Adipocyte (in vitro differentiated cells): ENCODE data around the gene TEX38.

Source experiments
- DNase-seq: peaks from one replicate; pipeline ENCODE4 v3.0.0-alpha.2; 2015; ENCODE audit warnings: low read depth
- H3K27me3 ChIP-seq: replicated peaks from 2 replicates; pipeline ENCODE4 v1.7.0; 2013; ENCODE audit warnings: mild to moderate bottlenecking, low read length, moderate library complexity; ENCODE audit not compliant: control insufficient read depth, insufficient read depth
- H3K36me3 ChIP-seq: 2 replicates; pipeline ENCODE4 v1.7.0; 2013; ENCODE audit warnings: low read length, mild to moderate bottlenecking, moderate library complexity; ENCODE audit not compliant: control insufficient read depth, insufficient read depth, severe bottlenecking
- H3K4me1 ChIP-seq: 2 replicates; pipeline ENCODE4 v1.7.0; 2013; ENCODE audit warnings: mild to moderate bottlenecking, low read length, moderate library complexity; ENCODE audit not compliant: control insufficient read depth, insufficient read depth
- H3K4me3 ChIP-seq: 2 replicates; pipeline ENCODE4 v1.7.0; 2013; ENCODE audit warnings: mild to moderate bottlenecking, low read length, moderate library complexity
- H3K9ac ChIP-seq: 2 replicates; pipeline ENCODE4 v1.7.0; 2013; ENCODE audit warnings: mild to moderate bottlenecking, low read length, moderate library complexity
- H3K9me3 ChIP-seq: 2 replicates; pipeline ENCODE4 v1.7.0; 2013; ENCODE audit warnings: mild to moderate bottlenecking, low read length, moderate library complexity; ENCODE audit not compliant: control insufficient read depth

The TEX38 gene

GRCh38 chr1:46671554-46671953 lies at the start of gene TEX38:
Gene TEX38 (plus strand): TSS chr1:46671854. CDS start chr1:46671935, 81 bp downstream.
- Histone ChIP-seq H3K36me3 (peaks cover 33% of the 10 kb centered on the region), H3K27me3 (no peaks in the 10 kb centered on the region), H3K9me3 (no peaks in the 10 kb centered on the region), H3K9ac (no peak within 1 kb of the TSS), H3K4me1 (peaks cover 12% of the 10 kb centered on the region), H3K4me3 (no peak within 1 kb of the TSS)
- no peak for DNase-seq

DNA sequence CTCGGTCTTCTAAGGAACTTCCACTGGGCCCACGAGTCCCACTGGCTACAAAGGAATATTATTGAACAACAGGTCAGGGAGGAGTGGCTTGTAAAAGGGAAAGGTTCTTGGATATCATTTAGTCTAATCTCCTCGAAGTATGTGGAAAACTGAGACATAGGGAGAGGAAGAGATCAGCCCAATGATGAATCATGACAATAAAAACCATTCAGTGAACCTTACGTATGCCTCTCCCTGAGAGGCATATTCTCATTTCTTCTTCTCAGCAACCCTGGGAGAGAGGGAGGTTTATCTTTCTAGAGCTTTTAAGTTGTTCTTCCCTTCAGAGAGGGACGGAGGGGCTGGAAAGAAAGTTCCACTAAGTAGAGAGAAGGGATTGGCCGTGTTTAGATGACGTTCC lies 49.7 kb upstream of the TEX38 start:
- no peak for DNase-seq
- Histone ChIP-seq H3K27me3 (peaks cover 6% of the 10 kb centered on the region), H3K4me1 (peaks cover 17% of the 10 kb centered on the region), H3K9me3 (no peaks in the 10 kb centered on the region), H3K4me3 (peak overlapping the region; percentile 14), H3K9ac (no peak overlapping the region), H3K36me3 (no peaks in the 10 kb centered on the region)

GRCh38 chr1:46622344-46622743 lies 49.3 kb upstream of the TEX38 start:
- no peak overlapping the region for H3K9ac ChIP-seq
- H3K4me1 ChIP-seq = peaks cover 17% of the 10 kb centered on the region
- peak overlapping the region; percentile 14 for H3K4me3 ChIP-seq
- H3K27me3 ChIP-seq = peaks cover 6% of the 10 kb centered on the region
- H3K9me3 ChIP-seq = no peaks in the 10 kb centered on the region
- H3K36me3 ChIP-seq = no peaks in the 10 kb centered on the region
- peak; percentile 26 for DNase-seq

DNA sequence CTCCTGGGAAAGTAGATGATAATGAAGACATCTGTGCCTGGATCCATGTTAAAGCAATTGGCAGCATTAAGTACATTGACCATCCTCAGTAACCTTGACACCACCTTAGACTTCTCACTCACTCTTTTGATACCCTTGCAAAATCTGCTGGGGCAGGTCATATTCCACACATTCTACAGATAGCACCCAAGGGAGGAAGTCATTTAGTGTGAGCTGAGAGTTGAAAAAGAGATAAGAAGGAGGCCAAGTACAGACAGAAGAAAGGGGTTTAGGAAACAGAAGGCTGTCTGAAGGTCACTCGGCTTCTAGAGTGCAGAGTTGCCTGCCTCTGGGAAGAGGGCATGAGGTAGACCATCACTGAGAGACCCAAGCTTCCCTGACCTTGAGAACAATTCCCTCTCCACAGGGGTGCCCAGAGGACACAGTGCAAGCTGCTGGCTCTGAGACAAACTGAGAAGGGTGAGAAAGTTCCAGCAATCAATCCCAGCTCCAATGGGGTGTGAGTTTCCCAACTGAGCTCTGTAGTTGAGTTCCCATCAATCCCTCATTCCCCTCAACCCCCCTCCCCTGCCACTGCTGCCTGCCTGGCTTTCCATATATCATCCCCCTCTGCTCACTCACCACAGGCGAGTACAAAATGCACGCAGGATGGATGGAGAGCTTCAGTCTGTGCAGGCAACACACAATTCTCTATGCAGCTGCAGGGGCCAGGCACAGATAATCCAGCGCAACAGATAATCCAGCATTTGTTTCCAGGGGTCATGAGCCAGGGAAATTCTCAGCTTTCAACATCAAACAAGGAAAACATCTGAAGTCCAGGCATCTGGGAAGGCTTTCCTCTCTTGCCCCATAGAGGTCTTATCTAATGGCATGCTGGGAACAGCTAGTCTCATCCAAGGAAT lies 47.7 kb upstream of the TEX38 start:
- Histone ChIP-seq H3K9ac (no peak overlapping the region), H3K4me3 (no peak overlapping the region), H3K9me3 (no peaks in the 10 kb centered on the region), H3K27me3 (peaks cover 3% of the 10 kb centered on the region), H3K36me3 (no peaks in the 10 kb centered on the region), H3K4me1 (peaks cover 17% of the 10 kb centered on the region)
- no peak for DNase-seq

GRCh38 chr1:46630719-46631118 lies 40.9 kb upstream of the TEX38 start:
- Histone ChIP-seq H3K36me3 (peaks cover 55% of the 10 kb centered on the region), H3K27me3 (no peaks in the 10 kb centered on the region), H3K9ac (no peak overlapping the region), H3K4me3 (no peak overlapping the region), H3K9me3 (no peaks in the 10 kb centered on the region), H3K4me1 (no peaks in the 10 kb centered on the region)
- DNase-seq = no peak

DNA sequence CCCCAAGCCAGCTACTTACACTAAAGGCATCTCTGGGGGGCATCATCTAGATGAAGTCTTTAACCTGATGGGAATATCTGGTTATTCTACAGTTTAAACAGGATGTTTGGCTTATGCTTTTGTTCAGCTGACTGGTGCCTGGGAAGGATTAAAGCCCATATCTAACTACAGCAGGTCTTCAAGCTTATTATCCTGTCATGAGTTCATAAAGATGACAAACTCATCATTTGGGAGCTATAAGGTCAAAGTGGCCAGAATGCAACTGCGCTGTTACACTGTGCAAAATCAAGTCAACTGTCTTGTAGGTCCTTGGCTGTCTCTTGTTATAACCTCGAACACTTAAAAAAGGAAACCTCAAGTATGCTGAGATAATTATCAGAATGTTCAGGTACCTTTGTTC lies 36.4 kb upstream of the TEX38 start:
- Histone ChIP-seq H3K36me3 (peaks cover 58% of the 10 kb centered on the region), H3K4me3 (no peak overlapping the region), H3K4me1 (peaks cover 14% of the 10 kb centered on the region), H3K9ac (no peak overlapping the region), H3K9me3 (no peaks in the 10 kb centered on the region), H3K27me3 (no peaks in the 10 kb centered on the region)
- DNase-seq = no peak

- no peak overlapping the region for H3K4me3 ChIP-seq
- no peaks in the 10 kb centered on the region for H3K9me3 ChIP-seq
- H3K27me3 ChIP-seq = no peaks in the 10 kb centered on the region
- no peak for DNase-seq
- no peak overlapping the region for H3K9ac ChIP-seq
- H3K4me1 ChIP-seq = peaks cover 20% of the 10 kb centered on the region
- peaks cover 44% of the 10 kb centered on the region for H3K36me3 ChIP-seq
These were observed 34.1 kb upstream of the TEX38 start for GRCh38 chr1:46637444-46638083.

DNA sequence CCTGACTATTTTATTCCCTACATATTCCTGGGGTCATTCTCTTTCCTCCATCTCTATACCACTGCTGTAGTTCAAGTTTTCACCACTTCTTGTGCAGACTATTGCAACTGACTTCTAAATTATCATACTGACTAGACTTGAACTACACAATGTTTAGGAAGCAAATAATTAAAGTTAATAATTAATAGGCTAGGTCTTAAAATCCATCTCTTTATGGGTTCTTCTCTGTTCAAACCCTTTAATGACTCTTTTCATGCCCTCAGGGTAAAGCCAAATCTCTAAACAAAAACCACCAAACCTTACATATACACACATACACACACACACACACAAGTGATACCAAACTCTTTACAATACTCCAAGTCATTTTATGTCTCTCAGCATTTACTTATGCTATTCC lies 32.7 kb upstream of the TEX38 start:
- no peak for DNase-seq
- Histone ChIP-seq H3K9ac (no peak overlapping the region), H3K36me3 (peaks cover 30% of the 10 kb centered on the region), H3K27me3 (no peaks in the 10 kb centered on the region), H3K4me1 (peaks cover 33% of the 10 kb centered on the region), H3K4me3 (no peak overlapping the region), H3K9me3 (no peaks in the 10 kb centered on the region)

DNA sequence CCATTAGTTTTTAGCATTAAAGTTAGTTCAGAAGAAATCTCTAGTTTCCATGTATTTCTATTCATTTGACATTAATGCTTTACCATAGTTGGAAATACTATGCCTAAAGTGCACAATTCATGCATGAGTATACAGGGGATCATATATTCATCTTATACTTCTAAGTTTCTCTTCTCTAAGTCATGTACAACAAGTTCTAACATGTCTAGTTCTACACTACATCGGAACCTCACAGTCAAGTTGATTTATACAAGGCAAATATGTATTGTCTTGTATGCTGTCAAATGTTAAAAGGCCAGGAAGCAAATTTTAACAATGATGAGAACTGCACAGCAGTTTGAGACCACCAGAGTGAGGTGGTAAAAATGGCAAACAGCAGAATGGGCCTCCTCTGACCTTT lies 32.1 kb upstream of the TEX38 start:
- no peak overlapping the region for H3K9ac ChIP-seq
- peaks cover 24% of the 10 kb centered on the region for H3K36me3 ChIP-seq
- no peak for DNase-seq
- no peaks in the 10 kb centered on the region for H3K9me3 ChIP-seq
- H3K27me3 ChIP-seq = no peaks in the 10 kb centered on the region
- no peak overlapping the region for H3K4me3 ChIP-seq
- H3K4me1 ChIP-seq = peaks cover 37% of the 10 kb centered on the region

- Histone ChIP-seq H3K9ac (no peak overlapping the region), H3K4me3 (no peak overlapping the region), H3K36me3 (peaks cover 9% of the 10 kb centered on the region), H3K9me3 (peaks cover 2% of the 10 kb centered on the region), H3K27me3 (no peaks in the 10 kb centered on the region), H3K4me1 (peaks cover 32% of the 10 kb centered on the region)
- no peak for DNase-seq
These were observed 29.5 kb upstream of the TEX38 start for GRCh38 chr1:46642115-46642680.

GRCh38 chr1:46643368-46643775 lies 28.3 kb upstream of the TEX38 start:
- peaks cover 8% of the 10 kb centered on the region for H3K9me3 ChIP-seq
- peaks cover 19% of the 10 kb centered on the region for H3K36me3 ChIP-seq
- H3K4me3 ChIP-seq = peak overlapping the region; percentile 0
- peaks cover 24% of the 10 kb centered on the region for H3K4me1 ChIP-seq
- H3K9ac ChIP-seq = peak overlapping the region; percentile 24
- H3K27me3 ChIP-seq = no peaks in the 10 kb centered on the region
- DNase-seq = peak; percentile 76
